HepG2 (cell line): ENCODE measurements around the gene ZNF79. TPM values are rescaled to one million over a fixed set of nuclear protein-coding genes. Genes with fewer than 3 reads are reported as not detected.

Experiments used
- ARID2 ChIP-seq: sonication (generic); formaldehyde crosslinking; IDR thresholded peaks from 2 replicates; pipeline ENCODE4 v1.8.1; 2022; ENCODE audit warnings: mild to moderate bottlenecking, missing genetic modification reagents, borderline replicate concordance
- FOSL2 ChIP-seq: sonication (generic); formaldehyde crosslinking; IDR thresholded peaks from 2 replicates; pipeline ENCODE4 v1.4.0; 2020; ENCODE audit warnings: missing genetic modification reagents
- HIVEP1 ChIP-seq: sonication (generic); formaldehyde crosslinking; IDR thresholded peaks from 2 replicates; pipeline ENCODE4 v1.4.0; 2020; ENCODE audit warnings: mild to moderate bottlenecking, missing genetic modification reagents
- KDM5B ChIP-seq: sonication (generic); formaldehyde crosslinking; IDR thresholded peaks from 2 replicates; pipeline ENCODE4 v1.4.0; 2020; ENCODE audit warnings: missing genetic modification reagents, mild to moderate bottlenecking, borderline replicate concordance
- MIXL1 ChIP-seq: IDR thresholded peaks from 2 replicates; pipeline ENCODE4 v1.6.1; 2016
- MXI1 ChIP-seq: IDR thresholded peaks from 3 replicates; pipeline ENCODE4 v1.6.1; 2012; ENCODE audit warnings: low read depth, low read length, inconsistent platforms, borderline replicate concordance
- ZFP91 ChIP-seq: sonication (generic); formaldehyde crosslinking; IDR thresholded peaks from 2 replicates; pipeline ENCODE4 v1.9.0; 2022; ENCODE audit warnings: missing genetic modification reagents, mild to moderate bottlenecking, borderline replicate concordance
- ZNF619 ChIP-seq: sonication (generic); formaldehyde crosslinking; IDR thresholded peaks from 2 replicates; pipeline ENCODE4 v1.4.0; 2020; ENCODE audit warnings: mild to moderate bottlenecking, missing genetic modification reagents
- ZNF800 ChIP-seq: sonication (generic); formaldehyde crosslinking; IDR thresholded peaks from 2 replicates; pipeline ENCODE4 v1.4.0; 2020; ENCODE audit warnings: missing genetic modification reagents
- polyA plus RNA-seq, 8 experiments: library from polyadenylated mRNA; depleted of rRNA in 3 of 8; stranded (reverse) in 7 of 8; unstranded in 1 of 8; fragments of >200 nt; fragmentation: Illumina TruSeq in 4 of 8; extraction: Trizol in 4 of 8; gene quantifications; 2 replicates each; pipeline versions ENCODE4 v1.2.1 to v1.2.3, GENCODE V29; 2011 to 2016; ENCODE audit warnings: low read depth in 4 of 8, missing spikeins in 1 of 8, mixed read lengths in 1 of 8; ENCODE audit not compliant: insufficient read depth in 1 of 8
- total RNA-seq, 5 experiments: library from RNA; depleted of rRNA; stranded (reverse); fragments of >200 nt; fragmentation: Illumina TruSeq; extraction: Trizol; gene quantifications; 2 replicates each; pipeline ENCODE4 v1.2.3, GENCODE V29; 2016; ENCODE audit warnings: low read depth in 1 of 5

Gene ZNF79
- total and polyA plus RNA-seq, 2 of the 13 experiments (the other 11 are each of a cell fraction or from before 2014, with no cell fraction given), result 3.7 to 8.1 TPM

GRCh38 chr9:127396253-127396807 is 27.9 kb upstream of the ZNF79 start (continued):
- TF ChIP-seq MIXL1 (CRISPR knock-in tag) (no peak), ZFP91 (CRISPR knock-in tag) (0 out of 2 replicates have a peak, but pooled peaks have one; percentile 57), HIVEP1 (CRISPR knock-in tag) (no peak; the same call in 1 of the 2 replicates), ZNF800 (CRISPR knock-in tag) (0 out of 2 replicates have a peak, but pooled peaks have one; percentile 33), ARID2 (CRISPR knock-in tag) (no peak), KDM5B (CRISPR knock-in tag) (peak; percentile 52; the same call in 1 of the 2 replicates), MXI1 (peak; percentile 95; the same call in 2 of the 3 replicates), FOSL2 (CRISPR knock-in tag) (no peak), ZNF619 (no peak)
- TF ChIP-seq, all 625 proteins: peak for 96
